GM21528 (cell line): ENCODE results near the gene YPEL1.

Source experiments
- ATAC-seq: cut with Tn5 transposase; IDR thresholded peaks from one replicate; pipeline ENCODE4 v1.9.1; 2021; ENCODE audit warnings: mild to moderate bottlenecking, moderate library complexity; ENCODE audit not compliant: unreplicated experiment, low FRiP score

YPEL1 gene, protein sequence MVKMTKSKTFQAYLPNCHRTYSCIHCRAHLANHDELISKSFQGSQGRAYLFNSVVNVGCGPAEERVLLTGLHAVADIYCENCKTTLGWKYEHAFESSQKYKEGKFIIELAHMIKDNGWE

DNA sequence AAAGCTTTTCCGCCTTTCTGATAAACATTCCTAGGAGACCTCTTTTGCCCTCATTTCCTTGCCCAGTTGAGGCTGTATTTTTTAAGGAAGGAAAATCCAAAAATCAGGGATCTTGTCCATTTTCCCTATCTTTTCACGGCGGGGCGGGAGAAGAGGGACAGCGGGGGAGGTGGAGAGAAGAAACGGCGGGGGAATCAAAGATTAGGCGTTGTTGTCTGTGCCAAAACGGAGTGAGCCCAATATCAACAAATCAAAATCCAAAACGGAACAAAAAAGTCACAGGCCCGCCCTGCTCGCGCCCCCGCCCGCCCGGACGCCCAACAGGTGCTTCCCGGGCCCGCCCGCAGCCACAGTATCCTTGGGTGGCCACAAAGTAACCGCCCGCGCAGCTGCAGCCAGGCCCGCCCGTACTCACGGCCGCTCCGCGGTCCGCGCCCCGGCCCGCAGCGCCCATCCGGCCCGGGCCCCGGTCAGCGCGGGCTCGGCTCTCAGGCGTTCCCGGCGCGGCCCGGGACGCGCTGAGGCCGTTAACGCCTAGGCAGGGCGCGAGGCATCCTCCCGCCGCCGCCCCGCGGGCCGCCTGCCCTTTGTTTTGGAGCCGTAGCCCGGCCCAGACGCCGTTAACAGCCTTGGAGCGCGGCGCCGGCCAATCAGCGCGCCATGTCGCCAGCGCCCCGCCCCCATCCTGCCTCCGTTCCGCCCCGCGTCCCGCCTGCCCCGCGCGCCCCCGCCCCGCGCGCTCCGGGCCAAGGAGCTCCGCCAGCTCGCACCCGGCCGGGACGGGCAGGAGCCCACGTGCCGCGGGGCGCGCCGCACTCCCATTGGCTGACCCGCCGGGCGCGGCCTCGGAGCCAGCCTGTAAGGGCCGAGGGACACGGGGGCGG, at the start of gene YPEL1:
YPEL1 (minus strand) TSS at position 595 of the 884 bp plus-strand sequence. CDS start 25,050 bp downstream, outside the sequence.
- peak; percentile 75 for ATAC-seq

DNA sequence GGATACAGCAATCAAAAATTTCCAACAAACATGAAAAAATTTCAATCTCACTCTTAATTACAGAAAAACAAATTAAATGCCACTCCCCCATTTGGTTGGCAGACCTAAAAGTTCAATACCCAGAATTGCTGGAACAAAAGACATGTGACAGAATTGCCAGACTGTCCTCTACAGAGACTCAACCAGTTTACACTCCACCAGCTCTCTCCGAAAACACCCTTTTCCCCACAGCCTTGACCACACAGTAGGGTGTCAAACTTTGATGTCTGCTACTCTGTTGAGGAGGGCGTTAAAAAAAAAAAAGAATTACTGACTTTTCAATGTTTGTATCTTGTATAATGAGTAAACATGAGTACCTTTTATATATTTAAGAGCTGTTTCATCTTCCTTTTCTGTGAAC, 44.7 kb upstream of the YPEL1 start:
- no peak for ATAC-seq

GRCh38 chr22:21779444-21779843, 43.9 kb upstream of the YPEL1 start:
- no peak for ATAC-seq

DNA sequence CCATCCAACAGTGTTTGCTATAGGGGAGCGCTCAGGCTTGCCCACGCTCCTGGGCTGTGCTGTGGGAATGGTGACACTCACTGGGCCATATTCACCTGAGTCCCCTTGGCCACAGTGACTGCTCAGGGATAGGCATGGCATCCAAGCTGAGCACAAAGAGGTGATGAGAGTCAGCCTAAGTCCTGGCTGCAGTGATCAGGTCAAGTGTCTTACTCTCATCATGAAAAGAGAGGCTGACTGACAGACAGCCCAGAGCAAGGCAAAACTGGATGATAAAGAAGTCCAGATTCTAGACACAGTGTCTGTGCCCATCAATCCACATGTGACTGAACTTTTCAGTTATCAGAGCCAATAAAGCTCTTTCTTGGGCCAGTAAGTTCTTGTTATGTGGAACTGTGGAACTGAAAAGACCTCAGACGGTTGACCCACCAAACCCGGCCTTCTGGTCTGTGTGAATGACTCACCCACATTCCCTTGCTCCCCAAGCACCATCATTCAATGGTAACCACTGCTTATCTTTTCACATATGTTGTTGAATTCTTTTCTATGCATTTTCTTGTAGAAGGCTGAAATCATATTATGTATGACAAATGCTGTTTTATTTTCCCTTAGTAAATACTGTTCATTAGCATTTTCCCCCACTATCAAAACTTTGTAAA, 43.2 kb upstream of the YPEL1 start:
- no peak for ATAC-seq

- no peak for ATAC-seq
Measured at GRCh38 chr22:21771631-21771976, 36.0 kb upstream of the YPEL1 start.

DNA sequence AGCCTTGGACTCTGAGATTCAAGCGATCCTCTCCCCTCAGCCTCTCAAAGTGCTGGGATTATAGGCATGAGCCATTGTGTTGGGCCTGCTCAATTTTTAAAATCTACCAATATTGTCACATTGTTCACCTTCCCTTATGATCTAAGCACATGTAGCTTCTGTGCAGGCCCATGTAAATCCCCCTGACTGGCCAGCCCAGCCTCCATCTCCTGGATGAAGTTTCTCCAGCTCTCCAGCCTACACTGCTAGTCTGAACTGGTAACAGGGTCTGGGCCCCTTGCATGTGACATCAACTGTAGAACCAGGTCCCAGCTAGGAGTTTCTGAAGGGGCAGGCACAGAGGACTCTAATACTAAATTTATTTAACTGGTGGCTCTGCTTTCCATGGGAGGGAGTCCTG, 32.8 kb upstream of the YPEL1 start:
- no peak for ATAC-seq

- no peak for ATAC-seq
Measured at GRCh38 chr22:21766691-21767462, 31.3 kb upstream of the YPEL1 start.

DNA sequence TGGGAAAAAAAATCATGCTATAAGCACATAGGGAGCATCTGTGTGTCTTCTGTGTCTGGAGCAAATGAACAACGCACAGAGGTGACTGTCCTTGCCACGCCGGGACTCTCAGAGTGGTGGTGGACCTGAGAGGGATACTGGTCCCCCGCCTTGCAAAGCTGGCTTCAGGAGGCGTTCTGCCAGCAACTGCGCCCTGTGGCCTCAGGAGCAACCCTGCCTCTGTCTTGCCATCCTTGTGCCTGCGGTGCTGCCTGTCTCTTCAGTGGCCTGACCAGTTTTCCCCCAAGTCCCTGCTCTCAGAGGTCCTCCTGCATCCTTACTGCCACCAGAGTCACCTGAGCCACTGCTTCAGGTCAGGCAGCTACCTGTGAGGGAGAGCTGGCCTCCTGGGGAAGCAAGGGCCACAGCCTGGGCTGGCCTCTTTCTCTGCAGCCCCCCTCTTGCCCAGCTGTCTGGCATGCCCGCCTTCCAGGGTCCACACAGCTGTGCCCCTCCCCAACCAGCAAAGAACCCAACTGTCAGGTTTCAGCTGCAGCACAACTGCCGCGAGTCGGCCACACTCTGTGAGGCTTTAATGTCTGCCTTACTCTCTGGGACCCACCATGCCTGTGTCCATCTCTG, 30.4 kb upstream of the YPEL1 start:
- no peak for ATAC-seq

- ATAC-seq, result no peak
Measured at GRCh38 chr22:21764038-21764804, 28.6 kb upstream of the YPEL1 start.

GRCh38 chr22:21762712-21763581, 27.4 kb upstream of the YPEL1 start:
- no peak for ATAC-seq

DNA sequence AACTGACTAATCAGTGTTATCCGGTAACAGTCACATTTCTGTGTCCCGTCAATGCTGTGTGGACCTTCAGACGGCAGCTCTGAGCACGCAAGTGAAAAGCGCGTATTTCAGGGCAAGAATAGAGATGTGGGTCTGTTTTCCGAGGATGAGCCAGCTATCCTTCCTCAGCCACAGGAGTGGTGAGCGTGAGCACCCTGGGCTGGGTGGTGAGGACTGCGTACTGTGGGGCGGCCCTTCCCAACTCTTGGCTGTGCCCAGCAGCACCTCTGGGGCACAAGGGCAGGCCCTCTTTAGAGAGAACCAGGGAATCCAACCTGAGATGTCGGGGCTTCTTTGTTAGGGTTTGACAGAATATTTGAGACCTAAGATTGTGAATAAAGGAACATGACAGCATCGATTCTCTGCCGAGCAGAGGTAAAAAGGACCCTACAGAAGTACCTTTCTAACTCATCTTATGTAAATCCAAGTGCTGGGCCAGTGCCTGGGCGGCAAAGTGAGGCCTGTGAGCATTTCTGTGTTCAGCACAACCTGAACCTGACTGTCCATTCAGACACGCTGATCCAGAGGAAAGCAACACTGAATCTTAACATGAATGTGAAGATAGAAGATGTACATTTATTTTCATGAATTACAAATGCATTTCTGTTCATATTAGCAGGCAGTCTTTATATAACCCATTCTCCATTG, 26.5 kb upstream of the YPEL1 start:
- no peak for ATAC-seq

GRCh38 chr22:21761086-21761485, 25.5 kb upstream of the YPEL1 start:
- no peak for ATAC-seq

DNA sequence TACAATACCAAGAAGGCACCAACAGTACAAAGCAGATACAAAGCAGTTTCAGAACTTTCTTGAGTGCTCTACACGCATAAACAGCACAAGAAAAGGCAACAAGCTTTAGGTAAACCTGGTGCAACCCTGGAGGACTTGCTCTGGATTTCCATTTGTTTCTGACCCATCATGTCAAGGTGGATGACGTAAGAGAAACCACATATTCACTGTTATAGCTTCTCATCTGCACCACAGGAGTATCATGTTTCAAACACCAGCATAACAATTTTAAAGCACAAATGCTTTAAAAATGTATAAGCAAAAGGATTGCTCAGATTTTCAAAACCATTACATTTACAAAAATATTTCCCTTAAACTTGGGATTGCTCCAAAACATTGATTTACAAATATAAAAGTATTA, 25.0 kb upstream of the YPEL1 start:
- no peak for ATAC-seq

DNA sequence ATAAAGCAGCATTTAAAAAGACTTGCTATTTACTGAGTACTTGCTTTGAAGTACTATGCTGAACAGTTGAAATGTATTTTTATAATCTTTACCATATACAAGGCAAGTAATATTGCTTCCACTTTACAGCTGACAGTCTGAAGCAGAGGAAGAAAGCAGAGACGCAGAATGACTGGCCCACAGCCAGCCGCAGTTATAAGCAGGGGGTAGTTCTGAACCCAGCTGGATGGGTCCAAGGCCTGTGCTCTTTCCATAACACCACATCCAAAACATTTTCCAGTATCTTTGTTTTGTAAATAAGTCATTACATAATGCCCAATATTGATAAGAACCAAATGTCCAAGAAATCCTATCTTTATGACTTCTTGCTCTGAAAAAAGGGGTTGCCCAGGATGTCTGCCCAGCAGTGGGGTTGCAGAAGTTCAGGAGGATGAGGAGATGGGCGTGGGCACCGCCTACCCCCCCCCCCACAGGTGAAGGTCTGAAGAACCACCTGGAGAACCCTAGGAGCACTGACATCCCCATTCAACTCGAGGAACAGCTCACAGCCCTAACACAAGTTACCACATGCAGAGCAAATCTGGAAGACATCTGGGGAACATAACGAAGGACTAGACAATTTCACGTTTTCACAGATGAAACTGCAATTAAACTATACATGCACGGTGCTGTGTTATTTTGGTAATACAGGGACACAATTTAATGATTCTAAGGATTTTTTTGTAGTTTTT, 24.2 kb upstream of the YPEL1 start:
- ATAC-seq, result no peak

DNA sequence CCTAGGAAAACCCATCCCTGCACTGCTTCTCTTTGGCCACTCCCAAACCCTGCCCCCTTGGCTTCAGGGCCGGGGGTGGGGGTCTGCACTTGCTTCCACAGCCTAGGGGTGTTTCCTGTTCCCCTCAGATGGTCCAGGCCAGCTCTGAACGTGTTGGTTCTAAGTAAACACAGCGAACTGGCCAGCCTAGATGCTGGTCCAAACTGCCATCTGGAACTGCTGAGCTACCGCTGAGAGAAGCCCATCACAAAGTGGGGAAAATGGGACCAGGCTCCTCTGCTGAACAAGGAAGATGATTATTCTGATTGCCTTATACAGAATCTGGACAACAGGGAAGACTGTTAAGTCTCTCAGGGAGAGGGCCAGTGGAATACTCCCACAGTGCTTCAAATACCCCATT, 23.5 kb upstream of the YPEL1 start:
- no peak for ATAC-seq

GRCh38 chr22:21758091-21758864, 22.7 kb upstream of the YPEL1 start:
- no peak for ATAC-seq

DNA sequence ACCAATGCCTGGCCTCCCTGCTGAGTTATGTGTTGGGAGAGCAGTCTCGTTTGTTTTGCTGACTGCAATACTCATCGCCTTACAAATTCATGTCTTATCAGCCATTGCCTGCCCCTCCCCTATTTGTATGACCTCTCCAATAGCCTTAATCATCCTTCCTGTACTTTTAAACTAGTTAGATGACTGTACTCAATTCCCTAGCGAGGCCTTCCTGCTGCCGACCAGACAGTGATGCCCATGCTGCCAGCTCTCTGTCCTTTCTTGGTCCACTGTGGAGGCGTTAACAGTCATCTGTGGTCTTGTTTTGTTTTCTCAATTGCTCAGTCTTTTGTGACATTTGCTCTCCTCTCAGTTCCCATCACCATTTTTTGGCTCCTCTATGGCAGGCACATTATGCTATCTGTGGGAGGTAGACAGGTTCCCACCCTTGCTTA, 20.3 kb upstream of the YPEL1 start:
- ATAC-seq, result no peak
